ENCODE data around the gene EGLN3. TPM values are rescaled to one million over a fixed set of nuclear protein-coding genes. Genes with fewer than 3 reads are reported as not detected.

EGLN3 gene
- total RNA-seq, 4 donors from 2014 or later = 17.7 to 39.8 (median 33.5) TPM

GRCh38 chr14:33925946-33926345 is 24.9 kb downstream of the EGLN3 start:
- Histone ChIP-seq H3K9me3 (no peaks in the 10 kb centered on the region), H3K27ac (no peak overlapping the region), H3K4me1 (no peaks in the 10 kb centered on the region), H3K36me3 (peaks cover 0 to 61% of the 10 kb centered on the region in 2 donors), H3K4me3 (no peak overlapping the region), H3K27me3 (no peaks in the 10 kb centered on the region)
- no peak for ATAC-seq
- no peak for TF ChIP-seq POLR2A (IDR thresholded peaks at IDR 0.05)
- no peak for TF ChIP-seq POLR2AphosphoS5 (IDR thresholded peaks at IDR 0.05)
- no peak for TF ChIP-seq CTCF (IDR thresholded peaks at IDR 0.05)
- TF ChIP-seq EP300 (IDR thresholded peaks at IDR 0.05) = no peak

- no peak for TF ChIP-seq POLR2AphosphoS5 (IDR thresholded peaks at IDR 0.05)
- TF ChIP-seq EP300 (IDR thresholded peaks at IDR 0.05) = no peak
- no peak for TF ChIP-seq POLR2A (IDR thresholded peaks at IDR 0.05)
- no peak for TF ChIP-seq CTCF (IDR thresholded peaks at IDR 0.05)
- Histone ChIP-seq H3K36me3 (peaks cover 0 to 61% of the 10 kb centered on the region in 2 donors), H3K27me3 (no peaks in the 10 kb centered on the region), H3K4me3 (no peak overlapping the region), H3K4me1 (no peaks in the 10 kb centered on the region), H3K9me3 (no peaks in the 10 kb centered on the region), H3K27ac (no peak overlapping the region)
- WGBS, 2 donors (ENCODE audit: low coverage in 1 of 2) = 70 to 91% methylated on average over 2 to 3 of the region's 3 CpGs
- no peak for ATAC-seq
These were observed 25.6 kb downstream of the EGLN3 start for GRCh38 chr14:33925235-33925634.

- H3K27me3 ChIP-seq = no peaks in the 10 kb centered on the region
- 79 to 83% methylated on average over 3 of the region's 3 CpGs for WGBS, 2 donors (ENCODE audit: low coverage in 1 of 2)
- no peak overlapping the region for H3K4me3 ChIP-seq
- TF ChIP-seq POLR2AphosphoS5 (IDR thresholded peaks at IDR 0.05) (no peak), POLR2A (IDR thresholded peaks at IDR 0.05) (no peak), CTCF (IDR thresholded peaks at IDR 0.05) (no peak), EP300 (IDR thresholded peaks at IDR 0.05) (no peak)
- peaks cover 0 to 59% of the 10 kb centered on the region in 2 donors for H3K36me3 ChIP-seq
- H3K9me3 ChIP-seq = no peaks in the 10 kb centered on the region
- no peak for ATAC-seq
- no peaks in the 10 kb centered on the region for H3K4me1 ChIP-seq
- no peak overlapping the region for H3K27ac ChIP-seq
These were observed 26.2 kb downstream of the EGLN3 start for GRCh38 chr14:33924566-33925100.

GRCh38 chr14:33922125-33922524 is 28.7 kb downstream of the EGLN3 start:
- Histone ChIP-seq H3K27me3 (no peaks in the 10 kb centered on the region), H3K9me3 (no peaks in the 10 kb centered on the region), H3K36me3 (peaks cover 0 to 34% of the 10 kb centered on the region in 2 donors), H3K27ac (no peak overlapping the region), H3K4me3 (no peak overlapping the region), H3K4me1 (peaks cover under 1 to 8% (median 2%) of the 10 kb centered on the region in 3 donors)
- 87 to 92% methylated on average over 4 of the region's 4 CpGs for whole genome bisulfite sequencing, 2 donors (ENCODE audit: low coverage in 1 of 2)
- no peak for ATAC-seq
- no peak for TF ChIP-seq EP300 (IDR thresholded peaks at IDR 0.05)
- TF ChIP-seq POLR2AphosphoS5 (IDR thresholded peaks at IDR 0.05) = no peak
- TF ChIP-seq POLR2A (IDR thresholded peaks at IDR 0.05) = no peak
- TF ChIP-seq CTCF (IDR thresholded peaks at IDR 0.05) = no peak

GRCh38 chr14:33918256-33918655 is 32.6 kb downstream of the EGLN3 start:
- no peak overlapping the region for H3K27ac ChIP-seq
- no peaks in the 10 kb centered on the region for H3K27me3 ChIP-seq
- WGBS, 2 donors (ENCODE audit: low coverage in 1 of 2) = 86 to 94% methylated on average over 3 of the region's 3 CpGs
- H3K4me3 ChIP-seq = no peak overlapping the region
- no peak for TF ChIP-seq EP300 (IDR thresholded peaks at IDR 0.05)
- no peak for TF ChIP-seq POLR2AphosphoS5 (IDR thresholded peaks at IDR 0.05)
- ATAC-seq = no peak
- peaks cover 0 to 14% of the 10 kb centered on the region in 2 donors for H3K36me3 ChIP-seq
- no peaks in the 10 kb centered on the region for H3K9me3 ChIP-seq
- peaks cover 5 to 29% (median 9%) of the 10 kb centered on the region in 3 donors for H3K4me1 ChIP-seq

All from gastroesophageal sphincter (tissue), 4 donors.